GM18511 (cell line): ENCODE data around the gene PPP1R1B.

Source experiments
- ATAC-seq: cut with Tn5 transposase; IDR thresholded peaks from one replicate; pipeline ENCODE4 v1.9.1; 2021; ENCODE audit warnings: mild to moderate bottlenecking, moderate library complexity; ENCODE audit not compliant: unreplicated experiment

The PPP1R1B gene

GRCh38 chr17:39631403-39631802 is 4.7 kb downstream of the PPP1R1B start:
- ATAC-seq, result no peak

GRCh38 chr17:39632153-39632941 is 5.6 kb downstream of the PPP1R1B start:
- ATAC-seq, result no peak

- no peak for ATAC-seq
Measured at GRCh38 chr17:39633570-39634183, 6.9 kb downstream of the PPP1R1B start.

- no peak for ATAC-seq
Measured at GRCh38 chr17:39634384-39634871, 7.7 kb downstream of the PPP1R1B start.

GRCh38 chr17:39635614-39636176 is 8.9 kb downstream of the PPP1R1B start:
- ATAC-seq, result no peak

- peak; percentile 27 for ATAC-seq
Measured at GRCh38 chr17:39636587-39636926, 9.8 kb downstream of the PPP1R1B start.

GRCh38 chr17:39636927-39637736 is 10.4 kb downstream of the PPP1R1B start, which contains the start of gene STARD3:
Gene STARD3, plus strand, starts transcription at chr17:39637144. Its CDS starts 16,388 bp downstream, at chr17:39653532.
- ATAC-seq, result peak; percentile 90

GRCh38 chr17:39638317-39638716 is 11.6 kb downstream of the PPP1R1B start:
- ATAC-seq, result no peak

- ATAC-seq, result no peak
Measured at GRCh38 chr17:39639043-39639442, 12.3 kb downstream of the PPP1R1B start.

GRCh38 chr17:39639566-39640458 is 13.1 kb downstream of the PPP1R1B start:
- no peak for ATAC-seq

- no peak for ATAC-seq
Measured at GRCh38 chr17:39640591-39641031, 13.9 kb downstream of the PPP1R1B start.

GRCh38 chr17:39641097-39641496 is 14.3 kb downstream of the PPP1R1B start:
- no peak for ATAC-seq

- no peak for ATAC-seq
Measured at GRCh38 chr17:39641883-39642282, 15.1 kb downstream of the PPP1R1B start.

- ATAC-seq, result no peak
Measured at GRCh38 chr17:39642291-39643074, 15.7 kb downstream of the PPP1R1B start.

GRCh38 chr17:39643271-39643670 is 16.5 kb downstream of the PPP1R1B start:
- no peak for ATAC-seq

GRCh38 chr17:39647256-39647655 is 20.5 kb downstream of the PPP1R1B start:
- ATAC-seq, result no peak

GRCh38 chr17:39648616-39649366 is 22.0 kb downstream of the PPP1R1B start:
- no peak for ATAC-seq

GRCh38 chr17:39650121-39650579 is 23.4 kb downstream of the PPP1R1B start:
- ATAC-seq, result no peak
